HFFc6 (cell line): ENCODE measurements around the gene CALCOCO1. TPM values are rescaled to one million over a fixed set of nuclear protein-coding genes. Genes with fewer than 3 reads are reported as not detected.

Experiments used
- DNase-seq: peaks from one replicate; pipeline ENCODE4 v3.0.0-alpha.2; 2018
- H3K27ac Mint-ChIP-seq: 2 replicates; pipeline ENCODE4 v1.8.0; 2020; ENCODE audit warnings: mild to moderate bottlenecking, mixed read lengths
- H3K27me3 Mint-ChIP-seq: 2 replicates; pipeline ENCODE4 v1.8.0; 2021; ENCODE audit warnings: mild to moderate bottlenecking, moderate library complexity, mixed read lengths; ENCODE audit not compliant: insufficient read depth
- H3K36me3 Mint-ChIP-seq: 2 replicates; pipeline ENCODE4 v1.8.0; 2021; ENCODE audit warnings: low read depth, mixed read lengths
- H3K4me1 Mint-ChIP-seq: 2 replicates; pipeline ENCODE4 v1.8.0; 2020; ENCODE audit warnings: low read depth, mixed read lengths
- H3K4me3 Mint-ChIP-seq: 2 replicates; pipeline ENCODE4 v1.8.0; 2020; ENCODE audit warnings: mild to moderate bottlenecking, moderate library complexity, mixed read lengths
- H3K9me3 Mint-ChIP-seq: 2 replicates; pipeline ENCODE4 v1.8.0; 2020; ENCODE audit warnings: mild to moderate bottlenecking, mixed read lengths
- total RNA-seq, 6 experiments: library from RNA; stranded (reverse); fragmentation: NEBNext Ultra II Directional; extraction: Animal tissue kit (Norgen Biotek cat#: 25700); gene quantifications; 2 replicates in 1 of 6; 3 replicates in 5 of 6; pipeline ENCODE4 v1.2.3, GENCODE V29; 2021
- TF ChIP-seq, protein P1 (sequence below): fragments of 200-600 bp; sonication (generic); IDR thresholded peaks from 2 replicates; pipeline ENCODE4 v1.5.0; 2021; ENCODE audit warnings: antibody characterized with exemption, mild to moderate bottlenecking

Gene CALCOCO1
- total RNA-seq, 6 experiments from 2014 or later, result 77.3 to 99.3 (median 87.2) TPM

GRCh38 chr12:53755451-53755891, 28.2 kb upstream of the CALCOCO1 start:
- Mint-ChIP-seq H3K27ac (no peak overlapping the region), H3K4me1 (no peaks in the 10 kb centered on the region), H3K4me3 (no peak overlapping the region), H3K27me3 (peaks cover 40% of the 10 kb centered on the region), H3K36me3 (no peaks in the 10 kb centered on the region), H3K9me3 (no peaks in the 10 kb centered on the region)
- TF ChIP-seq, protein P1, sequence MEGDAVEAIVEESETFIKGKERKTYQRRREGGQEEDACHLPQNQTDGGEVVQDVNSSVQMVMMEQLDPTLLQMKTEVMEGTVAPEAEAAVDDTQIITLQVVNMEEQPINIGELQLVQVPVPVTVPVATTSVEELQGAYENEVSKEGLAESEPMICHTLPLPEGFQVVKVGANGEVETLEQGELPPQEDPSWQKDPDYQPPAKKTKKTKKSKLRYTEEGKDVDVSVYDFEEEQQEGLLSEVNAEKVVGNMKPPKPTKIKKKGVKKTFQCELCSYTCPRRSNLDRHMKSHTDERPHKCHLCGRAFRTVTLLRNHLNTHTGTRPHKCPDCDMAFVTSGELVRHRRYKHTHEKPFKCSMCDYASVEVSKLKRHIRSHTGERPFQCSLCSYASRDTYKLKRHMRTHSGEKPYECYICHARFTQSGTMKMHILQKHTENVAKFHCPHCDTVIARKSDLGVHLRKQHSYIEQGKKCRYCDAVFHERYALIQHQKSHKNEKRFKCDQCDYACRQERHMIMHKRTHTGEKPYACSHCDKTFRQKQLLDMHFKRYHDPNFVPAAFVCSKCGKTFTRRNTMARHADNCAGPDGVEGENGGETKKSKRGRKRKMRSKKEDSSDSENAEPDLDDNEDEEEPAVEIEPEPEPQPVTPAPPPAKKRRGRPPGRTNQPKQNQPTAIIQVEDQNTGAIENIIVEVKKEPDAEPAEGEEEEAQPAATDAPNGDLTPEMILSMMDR, result peak; percentile 26; the same call in 1 of the 2 replicates
- DNase-seq, result no peak

DNA sequence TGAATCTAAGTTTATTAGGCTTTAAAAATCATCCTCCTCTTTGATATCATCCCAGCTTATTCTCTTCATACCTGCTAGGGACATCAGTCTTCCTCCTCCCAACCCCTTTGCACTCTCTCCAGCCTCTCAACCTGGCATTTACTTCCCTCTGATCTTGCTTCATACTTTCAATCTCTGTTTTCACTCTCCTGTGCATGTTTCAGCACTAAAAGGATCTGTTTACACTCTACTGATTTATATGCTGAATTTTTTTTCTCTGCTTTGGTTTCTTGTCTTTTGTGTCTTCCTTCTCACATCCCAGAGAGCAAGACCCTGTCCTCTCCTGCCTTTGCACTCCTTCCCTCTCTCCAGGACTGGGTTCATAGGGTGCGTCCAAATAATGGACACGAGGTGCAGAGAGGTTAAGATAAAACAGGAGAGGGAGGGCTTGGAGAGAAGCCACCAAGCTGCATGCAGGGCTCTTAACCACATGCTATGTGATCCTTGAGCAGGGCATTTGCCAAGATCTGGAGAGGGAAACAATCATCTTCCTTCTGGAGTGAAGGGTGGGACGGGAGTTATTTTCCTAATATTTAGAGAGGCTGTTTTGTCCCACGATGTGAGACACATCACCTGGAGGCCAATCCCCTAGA, 27.5 kb upstream of the CALCOCO1 start:
- H3K4me1 Mint-ChIP-seq, result no peaks in the 10 kb centered on the region
- TF ChIP-seq, protein P1, result no peak
- DNase-seq, result no peak
- H3K27ac Mint-ChIP-seq, result no peak overlapping the region
- H3K36me3 Mint-ChIP-seq, result no peaks in the 10 kb centered on the region
- no peak overlapping the region for H3K4me3 Mint-ChIP-seq
- H3K9me3 Mint-ChIP-seq, result no peaks in the 10 kb centered on the region
- peaks cover 35% of the 10 kb centered on the region for H3K27me3 Mint-ChIP-seq

GRCh38 chr12:53754188-53754585, 26.9 kb upstream of the CALCOCO1 start:
- H3K9me3 Mint-ChIP-seq, result no peaks in the 10 kb centered on the region
- peaks cover 30% of the 10 kb centered on the region for H3K27me3 Mint-ChIP-seq
- no peak overlapping the region for H3K27ac Mint-ChIP-seq
- H3K36me3 Mint-ChIP-seq, result no peaks in the 10 kb centered on the region
- TF ChIP-seq, protein P1, result no peak
- no peaks in the 10 kb centered on the region for H3K4me1 Mint-ChIP-seq
- DNase-seq, result no peak
- no peak overlapping the region for H3K4me3 Mint-ChIP-seq

DNA sequence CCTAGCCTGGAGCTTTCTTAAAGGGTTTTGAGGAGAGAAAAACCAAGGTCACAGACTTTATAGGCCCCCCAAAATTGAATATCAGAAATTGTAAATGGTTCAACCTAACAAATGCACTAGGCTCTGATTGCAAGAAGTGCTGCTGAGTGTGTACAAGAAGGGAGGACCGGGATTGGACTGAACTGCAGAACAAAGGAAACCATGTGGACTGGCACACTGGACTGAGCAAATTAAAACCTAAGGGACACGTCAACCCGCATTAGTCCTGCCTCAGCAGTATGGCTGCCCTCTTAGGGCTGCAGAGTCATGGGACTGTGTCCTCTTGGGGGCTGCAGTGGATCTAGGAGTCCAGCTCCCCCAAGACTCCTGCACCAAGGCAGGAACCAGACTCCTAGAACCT, 25.4 kb upstream of the CALCOCO1 start:
- peaks cover 15% of the 10 kb centered on the region for H3K27me3 Mint-ChIP-seq
- TF ChIP-seq, protein P1, result no peak
- no peak overlapping the region for H3K27ac Mint-ChIP-seq
- DNase-seq, result no peak
- no peaks in the 10 kb centered on the region for H3K9me3 Mint-ChIP-seq
- H3K36me3 Mint-ChIP-seq, result no peaks in the 10 kb centered on the region
- H3K4me3 Mint-ChIP-seq, result no peak overlapping the region
- no peaks in the 10 kb centered on the region for H3K4me1 Mint-ChIP-seq

- Mint-ChIP-seq H3K27ac (no peak overlapping the region), H3K27me3 (peaks cover 11% of the 10 kb centered on the region), H3K36me3 (no peaks in the 10 kb centered on the region), H3K4me3 (no peak overlapping the region), H3K4me1 (no peaks in the 10 kb centered on the region), H3K9me3 (no peaks in the 10 kb centered on the region)
- no peak for DNase-seq
- TF ChIP-seq, protein P1, result no peak
Observed at GRCh38 chr12:53752192-53752601, 24.9 kb upstream of the CALCOCO1 start.
